Raji (cell line): ENCODE results near the gene CDC42BPG.

Source experiments
- POLR2A ChIP-seq: IDR thresholded peaks from 2 replicates; pipeline ENCODE4 v1.6.1; 2011; ENCODE audit warnings: low read depth, low read length, control low read depth; ENCODE audit not compliant: insufficient read depth

CDC42BPG gene

DNA sequence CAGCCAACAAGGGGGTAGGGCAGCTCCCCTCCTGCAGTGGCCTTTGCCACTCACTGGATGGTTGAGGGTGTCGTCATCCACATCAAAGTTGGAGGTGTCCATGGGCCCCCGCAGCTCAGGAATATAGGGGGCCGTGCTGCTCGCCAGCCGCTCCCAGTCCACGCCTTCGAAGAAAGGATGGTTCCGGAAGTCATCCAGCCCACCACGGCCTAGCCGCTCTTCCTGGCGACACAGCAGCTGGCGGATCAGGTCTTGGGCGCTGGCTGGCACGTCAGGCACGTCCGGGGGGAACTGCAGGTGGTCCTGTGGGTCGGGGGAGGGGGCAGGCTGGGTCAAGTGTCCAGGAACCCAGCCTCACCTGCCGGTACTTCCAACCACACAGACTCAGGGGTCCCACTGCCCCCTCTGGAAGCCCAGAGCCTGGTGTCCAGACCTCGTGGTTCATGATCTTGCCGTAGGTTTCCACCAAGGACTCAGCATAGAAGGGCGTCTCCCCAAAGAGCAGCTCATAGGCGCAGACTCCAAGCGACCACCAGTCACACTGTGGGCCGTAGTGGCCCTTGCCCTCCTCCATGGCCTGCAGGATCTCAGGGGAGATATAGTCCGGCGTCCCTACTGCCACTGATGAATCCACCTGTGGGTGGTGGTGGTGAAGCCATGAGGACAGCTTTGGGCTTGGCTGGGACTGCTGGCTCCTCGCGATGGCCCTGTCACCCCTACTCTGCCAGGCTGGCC, 5.7 kb downstream of the CDC42BPG start:
- no peak for TF ChIP-seq POLR2A

- no peak for TF ChIP-seq POLR2A
Measured at GRCh38 chr11:64837887-64838351, 6.5 kb downstream of the CDC42BPG start.

- no peak for TF ChIP-seq POLR2A
Measured at GRCh38 chr11:64836448-64837072, 7.9 kb downstream of the CDC42BPG start.

GRCh38 chr11:64835616-64836447, 8.6 kb downstream of the CDC42BPG start:
- no peak for TF ChIP-seq POLR2A

- no peak for TF ChIP-seq POLR2A
Measured at GRCh38 chr11:64834723-64835615, 9.5 kb downstream of the CDC42BPG start.

DNA sequence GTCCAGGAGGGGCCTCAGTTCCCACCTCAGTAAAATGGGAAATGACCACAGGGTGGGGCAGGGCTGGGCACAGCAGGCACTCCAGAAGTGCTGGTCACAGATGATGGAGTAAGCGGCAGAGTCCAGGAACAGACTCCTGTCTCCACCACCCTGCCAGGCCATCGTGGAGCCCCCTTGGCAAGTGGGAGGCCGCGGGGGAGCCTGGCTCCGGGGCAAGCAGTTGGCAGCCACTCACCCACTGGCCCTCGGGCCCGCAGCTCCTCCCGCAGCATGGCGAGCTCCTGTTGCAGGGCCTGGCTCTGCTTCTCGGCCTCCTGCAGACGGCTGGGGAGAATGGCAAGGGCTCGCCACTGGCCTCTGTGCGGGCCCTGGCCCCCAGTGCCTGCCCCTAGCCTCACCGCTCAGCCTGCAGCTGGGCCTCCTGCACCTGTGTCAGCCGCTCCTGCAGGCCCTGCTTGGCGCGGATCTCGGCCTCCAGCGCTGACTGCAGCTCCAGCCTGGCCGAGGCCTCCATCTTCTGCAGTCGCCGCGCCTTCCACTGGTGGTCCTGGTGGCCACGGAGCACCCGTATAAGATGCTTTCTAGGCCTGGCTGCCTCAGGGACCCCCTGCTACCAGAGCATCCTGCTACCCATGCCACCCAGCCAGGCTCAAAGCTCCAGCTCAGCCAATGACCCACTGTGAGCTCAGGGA, 10.3 kb downstream of the CDC42BPG start:
- TF ChIP-seq POLR2A, result no peak

DNA sequence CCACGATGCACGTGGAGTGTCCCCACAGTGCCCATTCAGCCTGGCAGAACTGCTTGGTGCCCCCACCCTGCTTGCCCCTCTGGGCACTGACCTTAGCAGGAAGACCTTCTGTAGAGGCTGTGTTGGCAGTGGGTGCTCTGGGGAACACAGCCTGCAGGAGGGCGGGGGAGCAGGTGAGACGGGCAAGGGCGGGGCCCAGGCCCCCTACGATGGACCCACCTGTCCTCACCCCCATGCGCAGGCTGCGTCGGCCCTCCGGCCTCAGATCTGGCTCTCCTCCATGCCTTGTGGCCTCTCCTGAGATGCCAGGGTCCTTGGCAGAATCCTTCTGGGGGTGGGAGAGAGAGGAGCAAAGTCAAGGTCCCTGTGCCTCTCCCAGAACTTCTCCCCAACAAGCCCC, 10.9 kb downstream of the CDC42BPG start:
- no peak for TF ChIP-seq POLR2A

DNA sequence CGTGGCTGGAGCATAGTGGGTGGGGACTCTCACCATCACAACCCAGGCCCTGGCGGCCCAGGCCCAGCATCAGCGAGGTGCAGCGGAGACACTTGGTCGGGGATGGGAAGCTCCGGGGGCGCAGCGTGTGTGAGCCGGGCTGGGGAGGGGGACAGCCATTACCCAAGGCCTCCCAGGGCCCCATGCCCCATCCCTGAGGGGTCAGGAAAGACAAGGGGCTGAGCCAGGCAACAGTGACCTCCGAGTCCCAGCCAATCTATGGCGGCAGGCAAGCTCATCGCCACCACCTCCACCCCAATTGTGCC, 11.3 kb downstream of the CDC42BPG start:
- TF ChIP-seq POLR2A, result no peak

DNA sequence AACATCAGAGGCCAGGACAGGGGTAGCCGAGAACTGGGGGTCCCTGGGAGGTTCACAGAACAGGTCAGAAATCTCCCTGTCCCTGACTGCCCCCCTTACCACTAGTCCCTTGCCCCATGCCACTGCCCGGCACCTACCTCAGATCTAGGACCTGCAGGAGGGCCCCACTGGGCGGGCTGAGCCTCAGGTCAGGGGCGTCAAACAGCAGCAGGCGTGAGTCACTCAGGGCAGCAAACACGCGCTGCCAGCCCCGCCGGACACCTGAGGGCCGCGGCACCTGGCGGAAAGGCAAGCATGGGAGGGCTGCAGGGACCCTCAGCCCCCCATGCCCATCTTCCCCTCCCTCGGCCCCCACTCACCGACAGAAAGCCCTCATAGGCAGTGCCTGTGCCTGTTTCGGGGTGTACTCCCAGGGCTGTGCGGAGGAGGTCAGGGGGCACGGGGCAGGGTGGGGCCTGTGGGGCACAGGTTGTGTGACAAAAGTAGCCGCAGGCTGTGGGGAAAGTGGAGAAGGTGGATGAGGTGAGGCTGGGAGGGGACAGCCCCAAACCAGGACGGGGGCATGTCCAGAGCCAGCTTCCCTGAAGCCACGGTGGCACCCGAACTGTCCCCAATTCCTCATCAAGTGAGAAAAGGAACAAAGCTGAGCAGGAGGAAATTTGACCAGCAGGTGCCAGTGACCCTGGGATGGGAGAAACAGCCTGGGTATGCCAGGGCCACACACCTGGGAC, 11.8 kb downstream of the CDC42BPG start:
- TF ChIP-seq POLR2A, result no peak

DNA sequence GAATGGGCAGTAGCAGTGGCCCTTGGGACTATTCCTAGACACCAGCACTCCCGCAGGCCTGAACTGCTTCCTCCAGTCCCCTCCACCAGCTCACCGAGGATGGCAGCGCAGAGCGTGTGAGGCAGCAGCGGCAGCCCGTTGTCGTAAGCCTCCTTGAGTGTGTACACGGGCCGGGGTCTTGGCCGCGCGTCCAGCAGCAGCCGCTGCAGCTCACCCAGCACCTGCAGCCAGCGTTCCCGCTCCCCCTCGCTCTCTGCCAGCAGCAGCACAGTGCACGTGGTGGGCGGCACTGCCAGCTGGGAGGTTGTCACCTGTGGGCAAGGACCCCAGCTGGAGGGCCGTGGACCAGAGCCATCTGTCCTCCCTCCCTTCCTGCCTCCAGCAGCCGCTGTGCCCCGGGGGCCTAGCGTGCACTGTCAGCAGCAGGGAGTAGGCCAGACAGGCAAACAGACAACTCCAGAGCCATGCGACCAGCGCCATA, 13.0 kb downstream of the CDC42BPG start:
- no peak for TF ChIP-seq POLR2A

DNA sequence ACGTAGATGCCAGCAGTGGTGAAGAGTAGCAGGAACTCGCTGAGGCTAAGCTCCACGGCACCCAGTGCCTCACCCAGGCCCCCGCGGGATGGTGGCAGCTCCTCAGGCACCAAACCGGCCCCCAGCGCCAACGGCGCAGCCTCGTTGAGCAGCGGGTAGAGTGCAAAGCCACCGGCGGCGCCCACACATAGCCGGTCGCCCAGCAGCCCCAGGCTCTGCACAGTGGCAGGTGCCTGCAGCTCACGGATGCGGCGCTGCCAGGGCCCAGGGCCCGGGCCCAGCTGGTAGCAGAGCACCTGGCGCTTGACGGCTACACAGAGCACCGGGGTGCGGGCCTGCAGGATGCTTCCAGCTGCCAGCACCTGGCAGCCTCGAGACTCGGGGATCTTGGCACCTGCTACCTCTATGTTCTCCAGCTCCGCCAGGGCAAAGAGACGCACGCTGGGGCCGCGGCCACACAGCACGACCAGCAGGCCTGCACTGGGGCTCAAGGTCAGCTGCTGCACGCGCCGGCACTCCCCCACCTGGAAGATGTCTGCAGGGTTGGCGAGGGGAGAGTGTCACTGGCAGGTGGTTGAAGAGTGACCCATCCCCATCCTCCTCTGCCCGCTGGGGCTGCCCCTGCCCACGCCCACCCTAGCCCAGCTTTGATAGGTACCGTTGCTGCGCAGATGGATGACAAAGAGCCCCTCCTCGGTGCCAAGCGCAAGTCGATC, 14.8 kb downstream of the CDC42BPG start:
- TF ChIP-seq POLR2A, result no peak

DNA sequence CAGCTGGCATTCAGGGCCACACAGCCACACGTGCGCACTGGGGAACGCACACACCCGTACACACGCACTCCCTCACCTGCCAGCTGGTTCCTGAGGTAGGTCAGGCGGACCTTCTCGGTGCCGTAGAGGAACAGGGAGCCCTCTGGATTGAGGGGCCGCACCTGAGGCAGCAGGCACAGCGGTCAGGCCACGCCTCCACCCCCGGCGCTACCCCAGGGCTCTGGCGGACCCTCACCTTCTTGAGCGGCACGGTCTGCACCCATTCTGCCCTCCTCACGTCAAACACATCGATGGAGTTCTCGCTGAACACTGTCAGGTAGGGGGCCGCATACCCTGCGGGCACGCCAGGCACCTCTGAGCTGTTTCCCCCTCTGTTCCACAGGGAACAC, 17.0 kb downstream of the CDC42BPG start:
- no peak for TF ChIP-seq POLR2A
